GM19238 (cell line): ENCODE data around the gene INIP.
"Not testable (repeated sequence)": the region's sequence is repeated elsewhere in the genome, so short reads cannot be mapped to it uniquely, and the experiment has no call there.

Experiments
- DNase-seq: peaks from one replicate; pipeline ENCODE4 v3.0.0; 2011; ENCODE audit warnings: low spot score; ENCODE audit not compliant: insufficient read length

Gene INIP

GRCh38 chr9:112743216-112743836, 25.4 kb upstream of the INIP start:
- no peak for DNase-seq

GRCh38 chr9:112734892-112735291, 17.0 kb upstream of the INIP start:
- no peak for DNase-seq

- no peak for DNase-seq
These were observed 14.1 kb upstream of the INIP start for GRCh38 chr9:112731971-112732370.

GRCh38 chr9:112728401-112728800, 10.5 kb upstream of the INIP start:
- no peak for DNase-seq

- no peak for DNase-seq
These were observed 8.5 kb upstream of the INIP start for GRCh38 chr9:112726428-112726827.

- no peak for DNase-seq
These were observed 8.0 kb upstream of the INIP start for GRCh38 chr9:112725961-112726360.

- not testable (repeated sequence) for DNase-seq
These were observed 4.8 kb upstream of the INIP start for GRCh38 chr9:112722749-112723148.

GRCh38 chr9:112720113-112720780, 2.3 kb upstream of the INIP start:
- DNase-seq, result no peak

- DNase-seq, result no peak
These were observed 1.8 kb upstream of the INIP start for GRCh38 chr9:112719696-112720095.

- no peak for DNase-seq
These were observed 1.3 kb upstream of the INIP start for GRCh38 chr9:112719241-112719691.

GRCh38 chr9:112712678-112713077, 5.2 kb downstream of the INIP start:
- no peak for DNase-seq

- no peak for DNase-seq
These were observed 6.7 kb downstream of the INIP start for GRCh38 chr9:112711050-112711689.

- DNase-seq, result no peak
These were observed 12.0 kb downstream of the INIP start for GRCh38 chr9:112705768-112706427.

- DNase-seq, result no peak
These were observed 14.6 kb downstream of the INIP start for GRCh38 chr9:112703304-112703703.

- DNase-seq, result no peak
These were observed 17.8 kb downstream of the INIP start for GRCh38 chr9:112700085-112700484.

- DNase-seq, result no peak
These were observed 18.7 kb downstream of the INIP start for GRCh38 chr9:112699230-112699629.

- DNase-seq, result no peak
These were observed 21.5 kb downstream of the INIP start for GRCh38 chr9:112696461-112696860.

- no peak for DNase-seq
These were observed 23.0 kb downstream of the INIP start for GRCh38 chr9:112694706-112695555.

- DNase-seq, result no peak
These were observed 28.7 kb downstream of the INIP start for GRCh38 chr9:112689161-112689740.

GRCh38 chr9:112680731-112681402, 37.0 kb downstream of the INIP start:
- DNase-seq, result no peak
